ENCODE measurements around the gene IGF1R. TPM values are rescaled to one million over a fixed set of nuclear protein-coding genes. Genes with fewer than 3 reads are reported as not detected.

The IGF1R gene
- total and polyA plus RNA-seq, 2 of the 13 experiments (the other 11 are each of a cell fraction or from before 2014, with no cell fraction given): 15.9 to 18.4 TPM

- BruUV-seq (replicated peaks): no TSS peak
- H3K9ac ChIP-seq (ENCODE audit: insufficient read depth, low read depth, low read length): no peak overlapping the region
- DNase-seq (ENCODE audit: low spot score): no peak
- H3K4me1 ChIP-seq (ENCODE audit: insufficient read depth, low read length): peaks cover 14% of the 10 kb centered on the region
- no peak for ATAC-seq
- H4K20me1 ChIP-seq (ENCODE audit: insufficient read depth, low read length): no peaks in the 10 kb centered on the region
- H3K27ac ChIP-seq (ENCODE audit: extremely low read length, insufficient read depth, low read length): no peak overlapping the region
- H3K79me2 ChIP-seq (ENCODE audit: insufficient read depth, low read length): no peaks in the 10 kb centered on the region
- TF ChIP-seq MNT (IDR thresholded peaks at IDR 0.05): no peak
- no peak for TF ChIP-seq ZNF788 (CRISPR knock-in tag; IDR thresholded peaks at IDR 0.05; ENCODE audit: borderline replicate concordance)
- no peak for TF ChIP-seq KLF11 (CRISPR knock-in tag; IDR thresholded peaks at IDR 0.05)
- no peak for TF ChIP-seq TAF1 (CRISPR knock-in tag; IDR thresholded peaks at IDR 0.05)
- no peak for TF ChIP-seq ZFP36L2 (CRISPR knock-in tag; IDR thresholded peaks at IDR 0.05)
- TF ChIP-seq AGO2 (optimal IDR thresholded peaks at IDR 0.05; ENCODE audit: low read depth, low read length): peak; percentile 56
- TF ChIP-seq ZBTB49 (CRISPR knock-in tag; IDR thresholded peaks at IDR 0.05; ENCODE audit: borderline replicate concordance): no peak
- no peak for TF ChIP-seq CHD2 (IDR thresholded peaks at IDR 0.05; ENCODE audit: low read depth, low read length)
- no peak for TF ChIP-seq ZNF446 (CRISPR knock-in tag; IDR thresholded peaks at IDR 0.05)
- FAIRE-seq: no peak
- 98% methylated on average over 20 of the region's 21 CpGs for WGBS (ENCODE audit: low lambda C conversion rate)
- no peak overlapping the region for H3K4me2 ChIP-seq (ENCODE audit: low read depth, low read length)
- intact Hi-C loops (cut with micrococcal nuclease; ENCODE audit: unreplicated experiment): no loop called here
- peaks cover 22 to 54% of the 10 kb centered on the region in 2 experiments for H3K36me3 ChIP-seq (replicated peaks in 1 of 2; ENCODE audit: control insufficient read depth in 1 of 2, insufficient read depth in 2 of 2, low read length in 2 of 2)
- no peak overlapping the region for H3K4me3 ChIP-seq (replicated peaks in 1 of 3; ENCODE audit: insufficient read depth in 1 of 3, low read depth in 2 of 3, low read length in 3 of 3)
- in situ Hi-C loops (cut with HindIII; ENCODE audit: extremely low pct_ligation_motif_present, low pct_unique_long_range_greater_than_20kb): no loop called here
- no peaks in the 10 kb centered on the region for H3K9me3 ChIP-seq (ENCODE audit: low read length)
- ChIA-PET POLR2A (no interaction called here), CTCF (ENCODE audit: low intra/inter-chr PET ratio, low total read pairs) (no interaction called here)
- H3K27me3 ChIP-seq (ENCODE audit: control insufficient read depth in 1 of 2, insufficient read depth in 2 of 2, low read length in 2 of 2): no peaks in the 10 kb centered on the region
- H2AFZ ChIP-seq (ENCODE audit: low read length): no peak overlapping the region
Measured at GRCh38 chr15:98960555-98961050, 312.3 kb downstream of the IGF1R start.
